Measurements from ENCODE around the gene PRR15L.
A peak's percentile ranks its signal among the peaks of the same experiment; 100 is the strongest.

- TF ChIP-seq, protein P1, sequence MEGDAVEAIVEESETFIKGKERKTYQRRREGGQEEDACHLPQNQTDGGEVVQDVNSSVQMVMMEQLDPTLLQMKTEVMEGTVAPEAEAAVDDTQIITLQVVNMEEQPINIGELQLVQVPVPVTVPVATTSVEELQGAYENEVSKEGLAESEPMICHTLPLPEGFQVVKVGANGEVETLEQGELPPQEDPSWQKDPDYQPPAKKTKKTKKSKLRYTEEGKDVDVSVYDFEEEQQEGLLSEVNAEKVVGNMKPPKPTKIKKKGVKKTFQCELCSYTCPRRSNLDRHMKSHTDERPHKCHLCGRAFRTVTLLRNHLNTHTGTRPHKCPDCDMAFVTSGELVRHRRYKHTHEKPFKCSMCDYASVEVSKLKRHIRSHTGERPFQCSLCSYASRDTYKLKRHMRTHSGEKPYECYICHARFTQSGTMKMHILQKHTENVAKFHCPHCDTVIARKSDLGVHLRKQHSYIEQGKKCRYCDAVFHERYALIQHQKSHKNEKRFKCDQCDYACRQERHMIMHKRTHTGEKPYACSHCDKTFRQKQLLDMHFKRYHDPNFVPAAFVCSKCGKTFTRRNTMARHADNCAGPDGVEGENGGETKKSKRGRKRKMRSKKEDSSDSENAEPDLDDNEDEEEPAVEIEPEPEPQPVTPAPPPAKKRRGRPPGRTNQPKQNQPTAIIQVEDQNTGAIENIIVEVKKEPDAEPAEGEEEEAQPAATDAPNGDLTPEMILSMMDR (IDR thresholded peaks at IDR 0.05), result no peak
- TF ChIP-seq POLR2AphosphoS5 (IDR thresholded peaks at IDR 0.05; ENCODE audit: insufficient read depth in 1 of 2, low read depth in 1 of 2), result peak in 1 of 2 donors; percentile 15
Measured at GRCh38 chr17:47967607-47968252, 10.0 kb upstream of the PRR15L start.
